ENCODE measurements around the gene IL11. TPM values are rescaled to one million over a fixed set of nuclear protein-coding genes. Genes with fewer than 3 reads are reported as not detected.
A peak's percentile ranks its signal among the peaks of the same experiment; 100 is the strongest.

The IL11 gene
- total RNA-seq, 4 donors from 2014 or later: not detected

GRCh38 chr19:55325172-55325571 lies 45.1 kb downstream of the IL11 start, which contains the start of gene TMEM150B:
Gene TMEM150B, minus strand, starts transcription at chr19:55325341. Its CDS starts 4,305 bp downstream, at chr19:55321036.
- DNase-seq: no peak
- TF ChIP-seq POLR2A (IDR thresholded peaks at IDR 0.05) (no peak), CTCF (IDR thresholded peaks at IDR 0.05) (no peak)
- H3K27me3 ChIP-seq: no peaks in the 10 kb centered on the region
- no peaks in the 10 kb centered on the region for H3K9me3 ChIP-seq
- peaks cover 0 to 19% (median 0%) of the 10 kb centered on the region in 4 donors for H3K4me1 ChIP-seq
- H3K36me3 ChIP-seq: peaks cover 0 to 2% (median 0%) of the 10 kb centered on the region in 3 donors
- peak within 1 kb of the TSS in 1 of 4 donors; percentile 7 for H3K4me3 ChIP-seq
- peak within 1 kb of the TSS in 2 of 4 donors; percentile 8 to 30 for H3K27ac ChIP-seq

- H3K27me3 ChIP-seq: no peaks in the 10 kb centered on the region
- no peak for DNase-seq
- no peaks in the 10 kb centered on the region for H3K9me3 ChIP-seq
- peak overlapping the region in 1 of 4 donors; percentile 7 for H3K4me3 ChIP-seq
- TF ChIP-seq CTCF (IDR thresholded peaks at IDR 0.05) (no peak), POLR2A (IDR thresholded peaks at IDR 0.05) (no peak)
- peaks cover 0 to 20% (median 0%) of the 10 kb centered on the region in 4 donors for H3K4me1 ChIP-seq
- peaks cover 0 to 7% (median 0%) of the 10 kb centered on the region in 3 donors for H3K36me3 ChIP-seq
- peak overlapping the region in 1 of 4 donors; percentile 30 for H3K27ac ChIP-seq
These were observed 45.6 kb downstream of the IL11 start for GRCh38 chr19:55324662-55325061.

GRCh38 chr19:55322204-55322885 lies 47.9 kb downstream of the IL11 start:
- TF ChIP-seq CTCF (IDR thresholded peaks at IDR 0.05) (no peak), POLR2A (IDR thresholded peaks at IDR 0.05) (peak; percentile 72 to 80)
- Histone ChIP-seq H3K27ac (peak overlapping the region in 3 of 4 donors; percentile 79 to 93 (median 88)), H3K27me3 (no peaks in the 10 kb centered on the region), H3K36me3 (peaks cover 0 to 18% (median 0%) of the 10 kb centered on the region in 3 donors), H3K9me3 (no peaks in the 10 kb centered on the region), H3K4me3 (peak overlapping the region in 3 of 4 donors; percentile 9 to 61 (median 46)), H3K4me1 (peaks cover 0 to 15% (median 0%) of the 10 kb centered on the region in 4 donors)
- DNase-seq: peak in 2 of 3 donors; percentile 83 to 85

GRCh38 chr19:55321466-55322137 lies 48.7 kb downstream of the IL11 start:
- DNase-seq: peak in 2 of 3 donors; percentile 65 to 78
- H3K4me3 ChIP-seq: peak overlapping the region in 3 of 4 donors; percentile 26 to 61 (median 46)

More at GRCh38 chr19:55321466-55322137, 48.7 kb downstream of the IL11 start:
- H3K27ac ChIP-seq: peak overlapping the region in 3 of 4 donors; percentile 79 to 93 (median 88)
- TF ChIP-seq CTCF (IDR thresholded peaks at IDR 0.05) (no peak), POLR2A (IDR thresholded peaks at IDR 0.05) (peak; percentile 40 to 78)
- peaks cover 0 to 14% (median 0%) of the 10 kb centered on the region in 4 donors for H3K4me1 ChIP-seq
- H3K27me3 ChIP-seq: no peaks in the 10 kb centered on the region
- no peaks in the 10 kb centered on the region for H3K9me3 ChIP-seq
- peaks cover 0 to 26% (median 0%) of the 10 kb centered on the region in 3 donors for H3K36me3 ChIP-seq

Data from Peyer's patch (tissue), 4 donors.